Adipocyte (in vitro differentiated cells): Measurements from ENCODE around the gene NPR3.

ENCODE experiments used
- DNase-seq: peaks from one replicate; pipeline ENCODE4 v3.0.0-alpha.2; 2015; ENCODE audit warnings: low read depth
- H3K27me3 ChIP-seq: replicated peaks from 2 replicates; pipeline ENCODE4 v1.7.0; 2013; ENCODE audit warnings: mild to moderate bottlenecking, low read length, moderate library complexity; ENCODE audit not compliant: control insufficient read depth, insufficient read depth
- H3K36me3 ChIP-seq: 2 replicates; pipeline ENCODE4 v1.7.0; 2013; ENCODE audit warnings: low read length, mild to moderate bottlenecking, moderate library complexity; ENCODE audit not compliant: control insufficient read depth, insufficient read depth, severe bottlenecking
- H3K4me1 ChIP-seq: 2 replicates; pipeline ENCODE4 v1.7.0; 2013; ENCODE audit warnings: mild to moderate bottlenecking, low read length, moderate library complexity; ENCODE audit not compliant: control insufficient read depth, insufficient read depth
- H3K4me3 ChIP-seq: 2 replicates; pipeline ENCODE4 v1.7.0; 2013; ENCODE audit warnings: mild to moderate bottlenecking, low read length, moderate library complexity
- H3K9ac ChIP-seq: 2 replicates; pipeline ENCODE4 v1.7.0; 2013; ENCODE audit warnings: mild to moderate bottlenecking, low read length, moderate library complexity
- H3K9me3 ChIP-seq: 2 replicates; pipeline ENCODE4 v1.7.0; 2013; ENCODE audit warnings: mild to moderate bottlenecking, low read length, moderate library complexity; ENCODE audit not compliant: control insufficient read depth

Gene NPR3

GRCh38 chr5:32840606-32841005 is 129.5 kb downstream of the NPR3 start:
- H3K9me3 ChIP-seq, result no peaks in the 10 kb centered on the region
- peak; percentile 55 for DNase-seq

More at GRCh38 chr5:32840606-32841005, 129.5 kb downstream of the NPR3 start:
- Histone ChIP-seq H3K4me3 (no peak overlapping the region), H3K27me3 (no peaks in the 10 kb centered on the region), H3K36me3 (no peaks in the 10 kb centered on the region), H3K4me1 (peaks cover 16% of the 10 kb centered on the region), H3K9ac (no peak overlapping the region)
